Measurements from ENCODE around the gene DNAH7. TPM values are rescaled to one million over a fixed set of nuclear protein-coding genes. Genes with fewer than 3 reads are reported as not detected.

Gene DNAH7
- total RNA-seq, 4 donors from 2014 or later, result 0.05 to 0.07 (median 0.05) TPM; not detected in 1

- intact Hi-C loops (cut with DNase I; ENCODE audit: low total_unique reads) (no loop called here), in situ Hi-C loops (cut with MboI; ENCODE audit: low sequenced_read_pairs in 4 of 4) (no loop called here)
- no peak overlapping the region for H3K27ac ChIP-seq
- no peak for ATAC-seq
- DNase-seq, result no peak
- no peaks in the 10 kb centered on the region for H3K27me3 ChIP-seq
- H3K4me1 ChIP-seq, result no peaks in the 10 kb centered on the region
- no peaks in the 10 kb centered on the region for H3K9me3 ChIP-seq
- no peaks in the 10 kb centered on the region for H3K36me3 ChIP-seq
- no peak for TF ChIP-seq POLR2A (IDR thresholded peaks at IDR 0.05)
- H3K4me3 ChIP-seq, result no peak overlapping the region
Observed at GRCh38 chr2:195998070-195998469, 70.6 kb downstream of the DNAH7 start.

GRCh38 chr2:195995499-195995898, 73.1 kb downstream of the DNAH7 start:
- in situ Hi-C loops (cut with MboI; ENCODE audit: low sequenced_read_pairs in 4 of 4) (no loop called here), intact Hi-C loops (cut with DNase I; ENCODE audit: low total_unique reads) (no loop called here)
- TF ChIP-seq CTCF (IDR thresholded peaks at IDR 0.05 in 4 of 5, conservative IDR thresholded peaks at IDR 0.05 in 1 of 5) (no peak), POLR2A (IDR thresholded peaks at IDR 0.05) (no peak)
- H3K27me3 ChIP-seq, result no peaks in the 10 kb centered on the region
- H3K9me3 ChIP-seq, result no peaks in the 10 kb centered on the region
- ATAC-seq (no peak), DNase-seq (no peak)
- no peaks in the 10 kb centered on the region for H3K36me3 ChIP-seq
- no peak overlapping the region for H3K4me3 ChIP-seq
- no peak overlapping the region for H3K27ac ChIP-seq
- H3K4me1 ChIP-seq, result no peaks in the 10 kb centered on the region

- ATAC-seq, result no peak
- Histone ChIP-seq H3K4me1 (no peaks in the 10 kb centered on the region), H3K27ac (no peak overlapping the region), H3K27me3 (no peaks in the 10 kb centered on the region), H3K36me3 (no peaks in the 10 kb centered on the region), H3K4me3 (no peak overlapping the region), H3K9me3 (no peaks in the 10 kb centered on the region)
- no peak for DNase-seq
- intact Hi-C loops (cut with DNase I; ENCODE audit: low total_unique reads), result no loop called here
- in situ Hi-C loops (cut with MboI; ENCODE audit: low sequenced_read_pairs in 4 of 4), result no loop called here
- TF ChIP-seq CTCF (IDR thresholded peaks at IDR 0.05 in 4 of 5, conservative IDR thresholded peaks at IDR 0.05 in 1 of 5) (no peak), POLR2A (IDR thresholded peaks at IDR 0.05) (no peak)
Observed at GRCh38 chr2:195993623-195994022, 75.0 kb downstream of the DNAH7 start.

GRCh38 chr2:195985741-195986140, 82.9 kb downstream of the DNAH7 start:
- no peak for DNase-seq
- H3K4me1 ChIP-seq, result no peaks in the 10 kb centered on the region
- in situ Hi-C loops (cut with MboI; ENCODE audit: low sequenced_read_pairs in 4 of 4), result no loop called here

More at GRCh38 chr2:195985741-195986140, 82.9 kb downstream of the DNAH7 start:
- Histone ChIP-seq H3K4me3 (no peak overlapping the region), H3K27me3 (no peaks in the 10 kb centered on the region), H3K9me3 (no peaks in the 10 kb centered on the region), H3K36me3 (no peaks in the 10 kb centered on the region), H3K27ac (no peak overlapping the region)
- no peak for ATAC-seq
- intact Hi-C loops (cut with DNase I; ENCODE audit: low total_unique reads), result no loop called here
- TF ChIP-seq POLR2A (IDR thresholded peaks at IDR 0.05), result no peak
- no peak for TF ChIP-seq CTCF (IDR thresholded peaks at IDR 0.05 in 4 of 5, conservative IDR thresholded peaks at IDR 0.05 in 1 of 5)

All from gastrocnemius medialis (tissue), 4 donors.